Stomach (tissue), 9 donors: ENCODE results near the gene USP36. TPM values are rescaled to one million over a fixed set of nuclear protein-coding genes. Genes with fewer than 3 reads are reported as not detected.

Experiments
- DNase-seq, 2 donors: peaks; one replicate each; pipeline versions ENCODE4 v3.0.0 to v3.0.0-alpha.2; 2013 to 2019
- H3K27ac ChIP-seq, 5 donors: fragments of 200-600 bp in 4 of 5; sonication (generic) in 4 of 5; one replicate each; pipeline ENCODE4 v1.5.1; 2013 to 2019; ENCODE audit warnings: mild to moderate bottlenecking in 1 of 5, moderate library complexity in 1 of 5
- H3K27me3 ChIP-seq, 3 donors: fragments of 200-600 bp; sonication (generic); one replicate each; pipeline ENCODE4 v1.5.1; 2017 to 2019; ENCODE audit warnings: mixed run types in 1 of 3
- H3K36me3 ChIP-seq, 4 donors: fragments of 200-600 bp; sonication (generic); 1 replicate in 3 of 4; 2 replicates in 1 of 4; pipeline ENCODE4 v1.5.1; 2016 to 2019
- H3K4me1 ChIP-seq, 4 donors: fragments of 200-600 bp; sonication (generic); one replicate each; pipeline ENCODE4 v1.5.1; 2016 to 2019
- H3K4me3 ChIP-seq, 4 donors: fragments of 200-600 bp; sonication (generic) in 3 of 4; one replicate each; pipeline ENCODE4 v1.5.1; 2016 to 2019; ENCODE audit warnings: mild to moderate bottlenecking in 1 of 4
- H3K9me3 ChIP-seq, 4 donors: fragments of 200-600 bp; sonication (generic); one replicate each; pipeline ENCODE4 v1.5.1; 2016 to 2019
- EP300 ChIP-seq: sonication (generic); formaldehyde crosslinking; IDR thresholded peaks from one replicate; pipeline ENCODE4 v1.6.1; 2017; ENCODE audit warnings: antibody characterized with exemption
- POLR2A ChIP-seq, 4 donors: fragments of 450-650 bp; IDR thresholded peaks; one replicate each; pipeline ENCODE4 v1.6.1; 2016; ENCODE audit warnings: antibody characterized with exemption in 4 of 4, control low read depth in 2 of 4, mild to moderate bottlenecking in 1 of 4, moderate library complexity in 1 of 4
- POLR2AphosphoS5 ChIP-seq, 3 donors: sonication (generic); formaldehyde crosslinking; IDR thresholded peaks; one replicate each; pipeline ENCODE4 v1.6.1; 2016; ENCODE audit warnings: antibody characterized with exemption in 3 of 3
- WGBS, 5 donors: extraction: QIAGEN DNeasy Blood & Tissue Kit in 3 of 5; methylation state at CpG; one replicate each; pipeline versions ENCODE4 v1.1.5 to v1.1.7; 2013 to 2018; 5-methylcytosine and 5-hydroxymethylcytosine counted together
- intact Hi-C: fragments of 100-400 bp; cut with DNase I; formaldehyde crosslinking; loops from one replicate; pipeline ENCODE4 v1.15.1; 2023; ENCODE audit warnings: low total_unique reads
- polyA plus RNA-seq, 3 donors: library from polyadenylated mRNA; stranded (reverse); fragments of 200-250 nt; gene quantifications; one replicate each; pipeline ENCODE4 v1.2.3, GENCODE V29; 2013
- total RNA-seq, 5 donors: library from RNA; depleted of rRNA; stranded (reverse); fragments of >200 nt; gene quantifications; one replicate each; pipeline versions ENCODE4 v1.1.0 to v1.2.3, GENCODE V29; 2014 to 2016
- TF ChIP-seq, protein P1 (sequence below), 7 experiments: fragments of 450-650 bp in 4 of 7; fragments of 200-600 bp in 3 of 7; sonication (generic) in 3 of 7; IDR thresholded peaks; one replicate each; pipeline ENCODE4 v1.5.1; 2016 to 2019; ENCODE audit warnings: antibody characterized with exemption in 7 of 7, control low read depth in 2 of 7, mild to moderate bottlenecking in 1 of 7
- donor health status: healthy with polysubstance abuse.
- donor health status: Bipolar disorder and iron deficiency.
- donor health status: healthy.

The USP36 gene
- total and polyA plus RNA-seq, 8 donors: 14.2 to 106 (median 34.8) TPM

DNA sequence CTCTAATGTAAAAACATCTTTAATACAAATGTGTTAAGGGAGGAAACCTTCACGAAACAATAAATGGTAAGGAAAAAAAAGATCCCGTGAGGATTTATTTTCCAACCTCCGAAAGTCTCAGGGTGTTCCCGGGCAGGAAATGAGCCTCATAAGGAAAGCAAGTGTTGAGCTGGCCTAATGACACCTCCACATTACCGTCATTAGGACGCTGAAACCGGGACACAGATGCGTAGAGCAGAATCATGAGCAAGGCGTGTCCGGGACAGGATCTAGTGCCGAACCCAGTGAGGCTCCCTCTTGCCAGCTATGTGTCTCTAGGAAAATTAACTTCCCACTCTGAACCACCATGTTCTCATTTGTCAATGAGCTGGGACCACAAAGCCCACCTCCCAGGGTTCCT lies 35.8 kb downstream of the USP36 start:
- intact Hi-C loops: no loop called here
- peaks cover 49 to 96% (median 94%) of the 10 kb centered on the region in 4 donors for H3K36me3 ChIP-seq
- H3K9me3 ChIP-seq: no peaks in the 10 kb centered on the region
- no peaks in the 10 kb centered on the region for H3K27me3 ChIP-seq
- TF ChIP-seq, protein P1, sequence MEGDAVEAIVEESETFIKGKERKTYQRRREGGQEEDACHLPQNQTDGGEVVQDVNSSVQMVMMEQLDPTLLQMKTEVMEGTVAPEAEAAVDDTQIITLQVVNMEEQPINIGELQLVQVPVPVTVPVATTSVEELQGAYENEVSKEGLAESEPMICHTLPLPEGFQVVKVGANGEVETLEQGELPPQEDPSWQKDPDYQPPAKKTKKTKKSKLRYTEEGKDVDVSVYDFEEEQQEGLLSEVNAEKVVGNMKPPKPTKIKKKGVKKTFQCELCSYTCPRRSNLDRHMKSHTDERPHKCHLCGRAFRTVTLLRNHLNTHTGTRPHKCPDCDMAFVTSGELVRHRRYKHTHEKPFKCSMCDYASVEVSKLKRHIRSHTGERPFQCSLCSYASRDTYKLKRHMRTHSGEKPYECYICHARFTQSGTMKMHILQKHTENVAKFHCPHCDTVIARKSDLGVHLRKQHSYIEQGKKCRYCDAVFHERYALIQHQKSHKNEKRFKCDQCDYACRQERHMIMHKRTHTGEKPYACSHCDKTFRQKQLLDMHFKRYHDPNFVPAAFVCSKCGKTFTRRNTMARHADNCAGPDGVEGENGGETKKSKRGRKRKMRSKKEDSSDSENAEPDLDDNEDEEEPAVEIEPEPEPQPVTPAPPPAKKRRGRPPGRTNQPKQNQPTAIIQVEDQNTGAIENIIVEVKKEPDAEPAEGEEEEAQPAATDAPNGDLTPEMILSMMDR (IDR thresholded peaks at IDR 0.05): no peak
- TF ChIP-seq EP300 (peak; percentile 43), POLR2A (IDR thresholded peaks at IDR 0.05) (no peak), POLR2AphosphoS5 (IDR thresholded peaks at IDR 0.05) (peak; percentile 26 to 47 (median 29))
- H3K27ac ChIP-seq: peak overlapping the region in 4 of 5 donors; percentile 54 to 65 (median 58)
- peaks cover 0 to 18% (median 2%) of the 10 kb centered on the region in 4 donors for H3K4me1 ChIP-seq
- 67 to 80% (median 78%) methylated on average over 11 of the region's 11 CpGs for WGBS, 5 donors
- no peak overlapping the region for H3K4me3 ChIP-seq
- no peak for DNase-seq

DNA sequence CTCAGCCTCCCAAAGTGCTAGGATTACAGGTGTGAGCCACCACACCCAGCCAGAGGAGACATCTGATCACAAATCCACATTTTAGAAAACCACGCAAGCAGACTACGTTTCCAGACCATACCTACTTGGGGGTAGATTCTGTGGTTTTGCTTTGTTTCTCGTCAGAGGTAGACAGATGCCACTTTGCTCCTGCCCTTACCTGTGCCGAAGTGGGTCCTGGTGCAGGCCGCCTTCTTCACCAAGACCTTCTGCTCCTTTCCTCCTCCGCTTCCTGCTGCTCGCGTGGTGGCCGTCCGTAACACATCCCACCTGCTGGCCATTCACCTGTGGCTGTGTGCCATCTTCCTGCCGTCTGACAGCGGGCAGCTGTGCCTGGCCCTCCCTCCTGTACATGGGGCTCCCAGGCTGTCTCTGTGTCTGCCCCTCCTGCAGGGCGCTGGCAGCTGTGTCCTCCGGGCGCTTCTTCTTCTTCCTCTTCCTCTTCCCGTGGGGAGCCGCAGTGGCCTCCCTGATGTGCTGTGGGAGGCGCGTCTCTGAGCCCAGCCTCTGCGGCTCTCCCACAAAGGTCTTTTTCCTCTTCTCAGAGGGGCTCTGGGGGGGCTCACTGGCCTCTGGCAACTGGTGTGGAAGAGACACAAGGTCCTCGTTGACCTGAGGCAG lies 37.3 kb downstream of the USP36 start:
- Histone ChIP-seq H3K27ac (peak overlapping the region in 3 of 5 donors; percentile 21 to 38 (median 21)), H3K36me3 (peaks cover 52 to 96% (median 92%) of the 10 kb centered on the region in 4 donors), H3K9me3 (no peaks in the 10 kb centered on the region), H3K27me3 (no peaks in the 10 kb centered on the region), H3K4me3 (no peak overlapping the region), H3K4me1 (peaks cover 0 to 31% (median 8%) of the 10 kb centered on the region in 4 donors)
- TF ChIP-seq EP300 (no peak), POLR2A (IDR thresholded peaks at IDR 0.05) (no peak), POLR2AphosphoS5 (IDR thresholded peaks at IDR 0.05) (no peak)
- TF ChIP-seq, protein P1 (IDR thresholded peaks at IDR 0.05): no peak
- no peak for DNase-seq
- intact Hi-C loops: no loop called here
- 75 to 83% (median 80%) methylated on average over 21 of the region's 21 CpGs for WGBS, 5 donors

DNA sequence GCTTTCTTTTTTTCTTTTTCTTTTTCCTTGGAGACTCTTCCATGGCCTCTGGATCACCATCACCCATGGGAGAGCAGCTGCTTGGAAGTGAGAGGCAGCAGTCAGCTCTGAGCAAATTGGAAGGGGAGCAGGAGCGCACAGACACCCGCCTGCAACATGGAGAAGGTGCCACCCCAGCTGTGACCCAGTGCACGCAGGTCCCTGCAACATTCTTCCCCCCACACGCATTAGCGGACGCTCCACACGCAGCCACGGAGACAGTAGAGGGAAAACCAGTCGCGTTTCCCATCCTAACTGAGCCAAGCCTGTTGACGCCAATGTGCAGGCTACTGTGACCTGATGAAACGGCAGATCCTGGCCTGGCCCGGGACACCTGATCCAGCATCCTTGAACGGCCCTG lies 38.2 kb downstream of the USP36 start:
- peaks cover 0 to 40% (median 9%) of the 10 kb centered on the region in 4 donors for H3K4me1 ChIP-seq
- intact Hi-C loops: no loop called here
- WGBS, 5 donors: 92 to 95% (median 94%) methylated on average over 13 to 14 of the region's 14 CpGs
- H3K27ac ChIP-seq: no peak overlapping the region
- H3K27me3 ChIP-seq: no peaks in the 10 kb centered on the region
- no peaks in the 10 kb centered on the region for H3K9me3 ChIP-seq
- DNase-seq: no peak
- peaks cover 60 to 96% (median 92%) of the 10 kb centered on the region in 4 donors for H3K36me3 ChIP-seq
- no peak overlapping the region for H3K4me3 ChIP-seq
- TF ChIP-seq POLR2A (IDR thresholded peaks at IDR 0.05) (no peak), POLR2AphosphoS5 (IDR thresholded peaks at IDR 0.05) (no peak), EP300 (no peak)
- TF ChIP-seq, protein P1 (IDR thresholded peaks at IDR 0.05): no peak

DNA sequence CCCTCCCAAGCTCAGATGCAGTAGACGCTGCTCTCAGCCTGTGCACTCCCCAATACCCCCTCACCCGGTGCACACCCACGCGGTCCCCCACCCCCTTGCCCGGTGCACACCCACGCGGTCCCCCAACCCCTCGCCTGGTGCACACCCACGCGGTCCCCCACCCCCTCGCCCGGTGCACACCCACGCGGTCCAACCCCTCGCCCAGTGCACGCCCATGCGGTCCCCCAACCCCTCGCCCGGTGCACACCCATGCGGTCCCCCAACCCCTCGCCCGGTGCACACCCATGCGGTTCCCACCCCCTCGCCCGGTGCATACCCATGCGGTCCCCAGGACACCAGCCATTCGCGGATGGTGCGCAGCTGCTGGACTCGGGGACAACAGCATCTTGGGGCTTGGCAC lies 38.6 kb downstream of the USP36 start:
- Histone ChIP-seq H3K27me3 (no peaks in the 10 kb centered on the region), H3K4me3 (no peak overlapping the region), H3K27ac (no peak overlapping the region), H3K9me3 (no peaks in the 10 kb centered on the region), H3K4me1 (peaks cover 0 to 45% (median 14%) of the 10 kb centered on the region in 4 donors), H3K36me3 (peaks cover 57 to 96% (median 92%) of the 10 kb centered on the region in 4 donors)
- intact Hi-C loops: no loop called here
- WGBS, 5 donors: 89 to 97% (median 92%) methylated on average over 28 to 30 of the region's 30 CpGs
- no peak for TF ChIP-seq POLR2AphosphoS5 (IDR thresholded peaks at IDR 0.05)
- TF ChIP-seq, protein P1 (IDR thresholded peaks at IDR 0.05): no peak
- no peak for TF ChIP-seq POLR2A (IDR thresholded peaks at IDR 0.05)
- TF ChIP-seq EP300: no peak
- DNase-seq: no peak
